ES-I3 (cell line): ENCODE results near the gene TMEM98.
"Not testable (repeated sequence)": the region's sequence is repeated elsewhere in the genome, so short reads cannot be mapped to it uniquely, and the experiment has no call there.

Experiments used
- H3K36me3 ChIP-seq: 2 replicates; pipeline ENCODE4 v1.6.1; 2013; ENCODE audit warnings: mild to moderate bottlenecking, low read length, control low read depth, moderate library complexity; ENCODE audit not compliant: insufficient read depth
- H3K4me1 ChIP-seq: 2 replicates; pipeline ENCODE4 v1.6.1; 2013; ENCODE audit warnings: mild to moderate bottlenecking, control low read depth, low read length; ENCODE audit not compliant: insufficient read depth
- H3K9ac ChIP-seq: 2 replicates; pipeline ENCODE4 v1.6.1; 2013; ENCODE audit warnings: low read depth, mild to moderate bottlenecking, low read length, moderate library complexity
- H3K9me3 ChIP-seq: 2 replicates; pipeline ENCODE4 v1.6.1; 2013; ENCODE audit warnings: mild to moderate bottlenecking, low read length, moderate library complexity; ENCODE audit not compliant: control insufficient read depth, insufficient read depth

TMEM98 gene

DNA sequence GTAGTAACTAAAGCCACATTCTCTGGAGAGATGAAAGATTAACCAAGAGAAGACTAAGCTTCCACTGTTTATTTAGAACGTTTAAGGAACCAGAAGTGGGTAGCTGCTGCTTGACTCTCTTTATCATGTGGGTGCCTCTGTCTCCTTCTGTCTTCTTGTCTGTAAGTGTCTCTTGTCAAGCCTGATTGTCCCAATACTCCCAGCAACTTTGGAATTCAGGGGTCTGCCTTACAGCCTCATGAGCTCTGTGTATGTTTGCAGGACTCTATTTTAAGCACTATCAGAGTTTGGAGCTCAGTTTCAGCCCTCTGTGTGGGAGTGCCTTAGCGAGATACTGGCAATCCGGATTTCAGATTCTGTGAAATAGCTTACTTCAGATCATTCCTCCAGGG lies 34.4 kb downstream of the TMEM98 start:
- H3K4me1 ChIP-seq: no peaks in the 10 kb centered on the region
- no peaks in the 10 kb centered on the region for H3K36me3 ChIP-seq
- no peaks in the 10 kb centered on the region for H3K9me3 ChIP-seq
- no peak overlapping the region for H3K9ac ChIP-seq

DNA sequence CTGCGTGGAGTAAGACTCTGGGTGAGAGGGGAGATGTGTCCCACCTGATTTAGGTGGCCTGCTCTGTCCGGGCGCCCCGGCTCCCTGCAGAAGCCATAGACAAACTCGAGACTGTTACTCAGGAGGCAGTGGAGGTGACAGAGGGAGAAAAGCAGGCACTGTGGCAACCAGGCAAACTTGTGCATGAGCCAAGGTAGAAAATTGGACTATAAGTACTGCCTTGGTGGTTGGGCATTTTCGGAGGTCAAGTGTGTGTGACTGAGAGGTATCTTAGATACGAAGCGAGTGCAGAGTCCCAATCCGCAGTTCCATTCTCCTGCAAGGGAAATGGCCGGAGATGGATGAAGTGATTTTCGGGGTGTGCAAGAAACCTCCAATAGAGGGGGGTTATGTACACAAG lies 36.6 kb downstream of the TMEM98 start:
- H3K36me3 ChIP-seq: no peaks in the 10 kb centered on the region
- H3K4me1 ChIP-seq: no peaks in the 10 kb centered on the region
- no peak overlapping the region for H3K9ac ChIP-seq
- no peaks in the 10 kb centered on the region for H3K9me3 ChIP-seq

GRCh38 chr17:32969231-32969630 lies 41.3 kb downstream of the TMEM98 start:
- not testable (repeated sequence) for H3K9me3 ChIP-seq, H3K4me1 ChIP-seq, H3K9ac ChIP-seq, H3K36me3 ChIP-seq

GRCh38 chr17:32970281-32970680 lies 42.3 kb downstream of the TMEM98 start:
- Histone ChIP-seq H3K9me3 (no peaks in the 10 kb centered on the region), H3K36me3 (no peaks in the 10 kb centered on the region), H3K9ac (no peak overlapping the region), H3K4me1 (no peaks in the 10 kb centered on the region)

DNA sequence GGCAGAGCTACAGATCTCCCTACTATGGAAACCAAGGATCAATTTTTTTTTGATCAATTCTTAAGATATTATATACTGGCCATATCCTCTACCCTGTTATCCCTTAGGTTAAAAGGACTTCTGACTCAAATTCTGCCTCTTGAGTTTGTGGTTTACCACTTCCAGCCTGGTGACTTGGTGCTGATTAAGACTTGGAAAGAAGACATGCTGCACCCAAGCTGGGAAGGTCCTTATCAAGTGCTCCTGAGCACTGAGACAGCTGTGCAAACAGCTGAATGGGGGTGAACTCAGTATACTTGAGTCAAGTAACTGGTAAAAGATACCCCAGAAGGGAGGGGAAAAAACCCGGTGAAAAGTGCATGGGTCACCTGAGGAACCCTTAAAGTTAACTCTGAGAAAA lies 43.2 kb downstream of the TMEM98 start:
- Histone ChIP-seq H3K9me3 (no peaks in the 10 kb centered on the region), H3K36me3 (no peaks in the 10 kb centered on the region), H3K4me1 (no peaks in the 10 kb centered on the region), H3K9ac (no peak overlapping the region)

GRCh38 chr17:32976131-32976530 lies 48.2 kb downstream of the TMEM98 start:
- Histone ChIP-seq H3K36me3 (no peaks in the 10 kb centered on the region), H3K9me3 (no peaks in the 10 kb centered on the region; the same call in 1 of the 2 replicates), H3K4me1 (no peaks in the 10 kb centered on the region), H3K9ac (no peak overlapping the region)

DNA sequence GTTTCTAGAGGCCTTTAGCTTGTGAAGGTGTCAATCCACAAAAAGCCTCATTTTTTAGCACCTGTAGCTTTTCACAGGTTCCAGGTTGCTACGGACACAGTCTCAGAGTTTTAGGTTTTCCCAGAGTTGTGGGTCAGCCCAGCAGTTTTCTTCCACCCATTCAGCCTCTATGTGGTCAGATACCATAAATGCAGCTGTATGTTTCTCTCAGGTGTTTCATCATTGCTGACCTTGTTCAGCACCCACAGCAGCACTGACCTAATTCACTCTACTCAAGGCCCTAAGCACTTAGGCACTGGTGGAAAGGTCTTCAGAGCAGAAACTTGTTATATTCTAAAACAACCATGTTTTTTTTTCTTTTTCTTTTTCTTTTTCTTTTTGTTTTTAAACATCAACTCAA lies 48.7 kb downstream of the TMEM98 start:
- no peaks in the 10 kb centered on the region for H3K36me3 ChIP-seq
- no peaks in the 10 kb centered on the region for H3K4me1 ChIP-seq
- no peaks in the 10 kb centered on the region; the same call in 1 of the 2 replicates for H3K9me3 ChIP-seq
- no peak overlapping the region for H3K9ac ChIP-seq

DNA sequence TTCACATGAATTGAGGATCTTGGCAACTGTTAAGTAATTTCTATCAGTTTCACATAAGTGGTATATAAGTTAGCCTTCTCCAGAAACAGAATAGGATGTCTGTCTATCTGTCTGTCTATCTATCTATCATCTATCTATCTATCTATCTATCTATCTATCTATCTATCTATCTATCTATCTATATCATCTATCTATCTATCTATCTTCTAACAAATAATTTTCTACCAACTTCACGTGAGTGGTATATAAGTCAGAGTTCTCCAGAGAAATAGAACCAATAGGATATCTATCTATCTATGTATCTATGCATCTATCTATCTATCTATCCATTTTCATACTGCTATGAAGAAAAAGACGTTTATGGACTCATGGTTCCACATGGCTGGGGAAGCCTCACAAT lies 52.3 kb downstream of the TMEM98 start:
- Histone ChIP-seq H3K9ac (no peak overlapping the region), H3K9me3 (no peaks in the 10 kb centered on the region; the same call in 1 of the 2 replicates), H3K36me3 (no peaks in the 10 kb centered on the region), H3K4me1 (no peaks in the 10 kb centered on the region)

DNA sequence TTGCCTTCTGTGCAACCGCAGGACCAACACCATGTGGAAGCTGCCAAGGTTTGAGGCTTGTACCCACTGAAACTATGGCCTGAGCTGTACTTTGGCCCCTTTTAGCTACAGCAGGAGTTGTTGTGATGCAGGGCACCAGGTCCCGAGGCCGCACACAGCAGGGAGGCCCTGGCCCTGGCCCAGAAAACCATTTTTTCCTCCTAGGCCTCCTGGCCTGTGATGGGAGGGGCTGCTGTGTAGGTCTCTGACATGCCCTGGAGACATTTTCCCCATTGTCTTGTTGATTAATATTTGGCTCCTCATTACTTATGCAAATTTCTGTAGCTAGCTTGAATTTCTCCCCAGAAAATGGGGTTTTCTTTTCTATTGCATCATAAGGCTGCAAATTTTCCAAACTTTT lies 53.7 kb downstream of the TMEM98 start:
- not testable (repeated sequence) for H3K9me3 ChIP-seq, H3K36me3 ChIP-seq, H3K9ac ChIP-seq, H3K4me1 ChIP-seq

GRCh38 chr17:32985050-32985756 lies 57.2 kb downstream of the TMEM98 start:
- H3K9ac ChIP-seq: no peak overlapping the region
- H3K9me3 ChIP-seq: no peaks in the 10 kb centered on the region
- no peaks in the 10 kb centered on the region for H3K4me1 ChIP-seq
- no peaks in the 10 kb centered on the region for H3K36me3 ChIP-seq

DNA sequence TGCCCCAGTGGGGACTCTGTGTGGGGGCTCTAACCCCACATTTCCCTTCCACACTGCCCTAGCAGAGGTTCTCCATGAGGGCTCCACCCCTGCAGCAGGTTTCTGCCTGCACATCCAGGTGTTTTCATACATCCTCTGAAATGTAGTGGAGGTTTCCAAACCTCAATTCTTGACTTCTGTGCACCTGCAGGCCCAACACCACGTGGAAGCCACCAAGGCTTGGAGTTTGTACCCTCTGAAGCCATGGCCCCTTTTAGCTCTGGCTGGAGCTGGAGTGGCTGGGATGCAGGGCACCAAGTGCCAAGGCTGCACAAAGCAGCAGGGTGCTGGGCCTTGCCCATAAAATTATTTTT lies 59.5 kb downstream of the TMEM98 start:
- not testable (repeated sequence) for H3K4me1 ChIP-seq, H3K9ac ChIP-seq, H3K9me3 ChIP-seq

DNA sequence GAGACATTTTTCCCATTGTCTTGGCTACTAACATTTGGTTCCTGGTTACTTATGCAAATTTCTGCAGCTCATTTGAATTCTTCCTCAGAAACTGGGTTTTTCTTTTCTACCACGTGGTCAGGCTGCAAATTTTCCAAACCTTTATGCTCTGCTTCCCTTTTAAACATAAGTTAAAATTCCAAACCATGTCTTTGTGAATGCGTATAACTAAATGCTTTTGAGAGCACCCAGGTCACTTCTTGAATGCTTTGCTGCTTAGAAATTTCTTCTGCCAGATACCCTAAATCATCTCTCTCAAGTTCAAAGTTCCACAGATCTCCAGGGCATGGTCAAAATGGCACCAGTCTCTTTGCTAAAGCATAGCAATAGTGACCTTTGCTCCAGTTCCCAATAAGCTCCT lies 59.9 kb downstream of the TMEM98 start:
- not testable (repeated sequence) for H3K36me3 ChIP-seq, H3K9me3 ChIP-seq, H3K4me1 ChIP-seq, H3K9ac ChIP-seq

More for the DNA sequence above, 59.5 kb downstream of the TMEM98 start:
- H3K36me3 ChIP-seq: not testable (repeated sequence)

- Histone ChIP-seq H3K9me3 (no peaks in the 10 kb centered on the region), H3K4me1 (no peaks in the 10 kb centered on the region), H3K9ac (no peak overlapping the region), H3K36me3 (no peaks in the 10 kb centered on the region)
Measured at GRCh38 chr17:32988481-32989101, 60.6 kb downstream of the TMEM98 start.

- no peak overlapping the region for H3K9ac ChIP-seq
Measured at GRCh38 chr17:32992321-32993033, 64.5 kb downstream of the TMEM98 start.

GRCh38 chr17:32993977-32994376 lies 66.0 kb downstream of the TMEM98 start:
- Histone ChIP-seq H3K36me3 (no peaks in the 10 kb centered on the region), H3K4me1 (no peaks in the 10 kb centered on the region), H3K9ac (no peak overlapping the region), H3K9me3 (no peaks in the 10 kb centered on the region)

More at GRCh38 chr17:32992321-32993033, 64.5 kb downstream of the TMEM98 start:
- no peaks in the 10 kb centered on the region for H3K36me3 ChIP-seq
- H3K4me1 ChIP-seq: no peaks in the 10 kb centered on the region
- H3K9me3 ChIP-seq: no peaks in the 10 kb centered on the region
